8988T (cell line): ENCODE measurements around the gene MMP20.

Experiments
- DNase-seq: peaks from one replicate; pipeline ENCODE4 v3.0.0; 2011

Gene MMP20

DNA sequence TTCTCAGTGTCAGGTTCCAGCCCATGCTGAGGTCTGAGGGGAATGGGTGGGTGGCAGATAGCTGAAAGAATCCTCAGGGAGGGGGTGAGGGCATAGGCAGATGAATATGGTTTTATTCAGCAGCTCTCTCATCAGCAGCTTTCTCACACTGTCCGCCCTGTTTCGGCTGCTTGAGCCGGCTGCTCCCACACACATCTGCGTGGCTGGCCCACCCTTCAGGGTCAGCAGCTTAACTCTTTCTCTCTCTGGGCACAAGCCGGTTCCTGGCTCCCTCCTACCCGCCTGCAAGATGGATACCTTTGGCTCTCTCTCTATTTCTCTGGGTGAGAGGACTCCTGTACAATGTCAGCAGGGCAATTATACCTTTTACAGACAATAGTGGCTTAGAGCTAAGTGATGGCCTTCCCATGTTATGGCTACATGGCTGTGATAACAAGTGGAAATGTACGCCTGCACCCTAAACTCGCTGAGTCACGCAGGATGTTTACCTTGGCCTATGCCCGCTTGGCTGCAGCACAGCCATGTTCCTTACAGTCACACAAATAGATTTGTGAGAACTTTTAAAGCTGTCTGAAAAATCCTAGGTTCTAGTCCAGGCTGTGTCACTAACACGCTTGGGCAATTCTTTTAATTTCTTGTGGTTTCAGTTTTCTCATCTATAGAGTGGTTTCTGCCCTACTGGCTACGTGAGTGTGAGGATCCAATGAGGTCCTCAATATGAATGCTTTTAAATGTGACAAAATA, 4.1 kb downstream of the MMP20 start:
- no peak for DNase-seq

DNA sequence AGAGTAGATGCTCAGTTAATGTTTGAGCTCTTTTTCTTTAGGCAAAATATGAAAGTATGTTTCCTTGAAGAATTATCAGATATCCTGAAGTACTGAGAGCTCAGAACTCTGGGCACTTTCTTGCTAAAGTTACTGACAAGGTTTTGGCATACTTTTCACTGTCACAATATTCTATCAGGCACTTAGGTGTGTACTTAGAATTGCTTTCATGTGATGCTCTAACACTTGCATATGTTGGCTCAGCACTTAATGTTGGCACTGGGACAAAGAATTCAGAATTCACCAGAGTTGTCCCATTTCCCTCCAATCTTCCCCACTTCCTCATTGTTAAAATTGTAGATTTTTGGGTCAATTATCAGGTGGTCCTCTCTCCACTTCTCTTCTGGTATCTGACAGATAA, 5.0 kb downstream of the MMP20 start:
- DNase-seq: no peak

DNA sequence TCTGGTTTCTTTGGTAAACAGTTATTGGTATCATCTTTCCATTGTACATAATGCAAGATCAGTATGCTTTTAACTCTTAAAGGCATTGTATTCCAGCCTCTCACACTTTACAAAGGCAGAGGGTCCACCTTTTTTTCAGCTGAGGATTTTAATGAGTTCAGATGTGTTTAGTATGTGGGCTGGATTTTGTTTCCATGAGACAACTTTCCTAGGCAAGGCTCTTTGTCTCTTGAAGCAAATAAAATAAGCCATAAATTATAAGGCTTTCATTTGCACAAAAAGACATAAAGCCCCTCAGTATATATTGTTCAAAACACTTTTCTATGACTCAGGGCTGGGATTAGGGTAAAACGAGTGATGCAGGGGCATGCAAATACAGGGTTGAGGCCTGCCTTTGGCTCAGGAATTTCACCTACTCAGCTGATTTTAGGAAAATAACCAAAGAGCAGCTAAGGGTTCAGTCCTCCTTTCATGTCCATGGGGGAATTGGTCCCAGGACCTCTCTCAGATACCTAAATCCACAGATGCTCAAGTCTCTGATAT, 7.6 kb downstream of the MMP20 start:
- no peak for DNase-seq

DNA sequence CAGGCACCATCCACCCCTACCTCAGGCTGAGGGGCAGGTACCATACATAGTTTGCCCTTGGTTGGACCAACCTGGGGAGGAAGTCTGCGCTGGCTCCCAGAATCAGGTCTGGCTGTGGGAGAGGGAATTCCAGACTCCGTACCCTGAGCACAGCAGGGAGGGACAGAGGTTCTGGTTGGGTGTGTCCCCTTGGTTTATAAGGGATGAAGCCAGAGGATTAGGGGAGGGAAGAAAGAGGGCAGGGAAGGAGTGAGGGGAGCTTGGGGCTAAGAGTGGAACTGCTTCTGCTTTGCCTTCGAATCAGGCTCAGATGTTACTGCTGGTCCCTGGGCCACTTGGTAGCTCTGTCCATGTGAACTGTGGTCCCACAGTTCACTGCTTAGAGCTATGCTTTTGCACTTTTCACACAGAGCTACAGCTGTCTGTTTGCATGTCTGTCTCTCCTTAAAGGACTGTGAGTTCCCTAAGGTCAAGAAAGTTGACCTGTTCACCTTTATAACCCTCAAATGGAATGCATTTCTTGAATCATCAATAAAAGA, 9.2 kb downstream of the MMP20 start:
- no peak for DNase-seq

DNA sequence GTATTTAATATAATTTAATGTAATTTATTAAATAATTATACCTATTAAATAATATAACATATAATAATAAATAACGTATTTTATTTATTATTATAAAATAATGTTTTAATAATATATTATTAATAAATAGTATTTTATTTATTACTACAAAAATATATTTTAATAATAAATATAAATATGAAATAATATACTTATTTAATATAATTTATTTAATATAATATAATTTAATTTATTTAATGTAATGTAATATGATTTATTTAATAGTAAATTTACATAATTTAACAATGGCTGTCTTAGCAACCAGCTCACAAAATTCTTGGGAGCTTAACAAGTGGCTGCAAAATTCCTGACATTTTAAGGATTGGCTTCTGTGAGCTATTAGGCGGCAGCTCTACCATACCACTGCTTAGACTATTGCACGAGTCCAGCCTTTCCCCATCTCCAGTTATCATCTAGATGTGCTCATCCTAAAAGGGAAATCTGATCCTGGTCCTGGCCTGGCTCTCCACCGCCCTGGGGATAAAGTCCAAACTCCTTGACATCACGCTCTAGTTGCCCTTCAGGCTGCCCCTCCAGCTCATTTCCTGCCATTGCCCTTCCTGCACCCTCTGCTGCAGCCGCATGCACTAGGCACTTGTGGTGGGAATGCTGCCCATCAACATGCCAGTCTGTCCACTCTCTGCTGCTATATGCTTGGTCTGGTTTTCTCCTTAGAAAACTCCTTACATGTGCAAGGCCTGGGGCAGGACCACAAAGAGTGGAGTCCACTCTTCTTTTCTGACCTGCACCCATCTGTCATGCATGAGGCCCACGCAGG, 9.8 kb downstream of the MMP20 start:
- no peak for DNase-seq

DNA sequence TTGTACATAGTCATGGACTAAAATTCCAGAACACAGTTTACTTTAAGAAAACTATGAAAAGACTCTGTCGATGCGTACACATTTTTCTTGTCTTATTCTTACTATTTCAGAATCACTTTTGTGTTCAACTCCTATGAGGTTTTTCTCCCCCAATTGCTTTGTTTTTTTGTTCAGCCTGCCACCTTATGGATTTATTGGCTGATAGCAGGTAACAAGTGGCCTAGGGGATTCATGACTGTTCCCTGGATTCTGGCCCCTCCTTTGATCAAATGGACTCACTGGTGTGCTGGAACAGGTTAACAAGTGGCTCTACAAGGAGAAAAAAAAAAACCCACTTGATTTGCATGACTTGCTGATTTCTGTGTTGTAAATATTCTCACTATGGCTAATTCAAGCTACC, 10.6 kb downstream of the MMP20 start:
- no peak for DNase-seq

DNA sequence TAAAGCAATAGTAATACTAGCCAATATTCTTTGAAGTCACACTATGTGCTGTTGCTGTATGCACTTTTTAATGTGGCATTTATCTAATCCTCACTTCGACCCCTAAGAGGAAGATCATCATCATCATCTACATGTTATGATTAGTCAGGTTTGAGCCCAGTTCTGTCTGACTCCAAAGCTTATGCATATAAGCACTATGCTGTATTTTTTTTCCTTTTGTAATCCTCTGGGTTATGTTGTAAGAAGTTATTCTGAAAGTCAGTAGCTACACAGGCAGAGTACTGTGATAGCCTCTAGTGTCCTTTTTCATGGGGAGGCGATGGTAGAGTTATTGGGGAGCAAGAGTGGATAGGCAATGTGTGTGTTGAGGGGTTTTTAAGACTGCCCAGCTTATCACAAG, 11.1 kb downstream of the MMP20 start:
- DNase-seq: no peak

DNA sequence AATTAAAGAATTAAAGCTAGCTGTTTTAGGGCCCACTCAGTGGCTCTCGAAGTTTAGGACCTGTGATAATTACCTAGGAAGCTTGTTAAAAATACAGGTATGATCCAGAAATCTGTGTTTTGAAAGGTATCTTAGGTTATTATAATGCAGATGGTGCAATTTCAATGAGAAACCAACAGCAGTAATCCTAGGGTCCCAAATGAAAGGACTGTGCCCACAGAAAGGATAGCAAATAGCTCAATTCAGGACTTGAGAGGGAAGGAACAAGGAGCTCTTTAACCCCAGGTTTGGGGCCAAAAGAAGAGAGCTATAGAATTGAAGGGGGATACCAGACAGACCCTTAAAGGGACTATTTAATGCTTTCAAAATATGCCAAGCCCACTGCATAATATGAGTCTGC, 11.7 kb downstream of the MMP20 start:
- DNase-seq: no peak

DNA sequence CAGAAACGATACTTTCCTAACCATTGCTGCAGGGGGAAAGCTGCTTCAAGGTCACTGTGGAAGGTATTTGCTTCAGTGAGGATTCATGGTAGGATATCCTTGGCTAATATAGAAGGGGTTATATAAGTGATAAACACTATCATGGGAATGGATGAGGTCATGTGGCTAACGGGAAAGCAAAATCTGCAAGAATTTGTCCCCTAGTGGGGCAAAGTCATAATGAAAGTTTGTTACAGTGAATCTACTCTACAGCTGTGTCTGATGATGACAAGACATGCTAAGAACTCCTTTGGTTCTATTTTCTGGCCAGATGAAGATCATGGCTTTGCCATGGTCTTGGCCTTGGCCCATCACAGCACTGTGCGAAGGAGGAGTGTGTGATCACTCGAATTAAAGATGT, 13.8 kb downstream of the MMP20 start:
- no peak for DNase-seq

DNA sequence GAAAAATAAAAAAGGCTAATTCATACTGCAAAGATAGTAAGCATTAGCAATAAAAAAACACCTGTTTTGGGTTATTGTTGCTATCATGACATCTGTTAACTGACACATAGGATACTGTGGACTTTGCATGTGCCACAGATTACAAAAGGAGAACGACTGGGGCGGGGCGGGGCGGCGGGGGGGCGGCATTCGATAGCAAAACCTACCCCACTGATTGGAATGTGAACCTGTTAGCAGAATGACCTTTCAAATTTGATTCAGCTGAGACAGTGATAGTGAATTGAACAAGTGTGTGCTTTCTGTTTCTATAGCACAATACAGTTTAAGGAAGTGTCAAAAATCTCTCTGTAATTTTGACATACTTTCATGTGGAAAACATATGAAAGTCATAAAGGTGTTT, 14.9 kb downstream of the MMP20 start:
- no peak for DNase-seq

DNA sequence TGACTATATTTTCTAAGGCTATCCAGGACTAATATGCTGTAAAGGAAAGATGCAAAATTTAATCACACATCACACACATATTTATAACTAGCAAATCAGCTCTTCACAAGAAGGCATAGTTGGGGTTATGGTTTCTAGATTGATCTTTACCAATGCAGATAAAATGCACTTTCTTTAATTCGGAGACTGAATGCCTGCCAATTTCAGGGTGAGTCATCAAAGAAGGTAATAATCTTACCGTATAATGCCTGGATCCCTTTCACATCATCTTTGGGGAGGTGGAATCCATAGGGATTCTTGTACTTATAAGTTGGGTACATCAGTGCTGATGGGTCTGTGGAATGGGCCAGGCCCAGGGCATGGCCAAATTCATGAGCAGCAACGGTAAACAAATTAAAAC, 16.4 kb downstream of the MMP20 start:
- DNase-seq: no peak

DNA sequence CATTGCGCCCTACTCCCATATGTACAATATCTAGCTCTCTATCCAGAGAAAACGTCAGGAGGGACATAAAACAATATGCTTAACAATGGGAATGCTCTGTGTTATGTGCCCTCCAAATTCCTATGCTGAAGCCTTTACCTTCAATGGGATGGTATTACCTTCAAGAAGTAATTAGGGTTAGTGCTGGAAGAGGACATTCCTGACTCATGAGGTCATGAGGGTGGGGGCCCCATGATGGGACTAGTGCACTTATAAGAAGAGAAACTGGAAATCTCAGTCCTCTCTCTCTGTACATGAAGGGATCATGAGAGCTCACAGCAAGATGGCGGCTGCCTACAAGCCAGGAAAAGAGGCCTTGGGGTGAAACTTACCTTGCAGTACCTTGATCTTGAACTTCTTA, 20.3 kb downstream of the MMP20 start:
- DNase-seq: no peak

DNA sequence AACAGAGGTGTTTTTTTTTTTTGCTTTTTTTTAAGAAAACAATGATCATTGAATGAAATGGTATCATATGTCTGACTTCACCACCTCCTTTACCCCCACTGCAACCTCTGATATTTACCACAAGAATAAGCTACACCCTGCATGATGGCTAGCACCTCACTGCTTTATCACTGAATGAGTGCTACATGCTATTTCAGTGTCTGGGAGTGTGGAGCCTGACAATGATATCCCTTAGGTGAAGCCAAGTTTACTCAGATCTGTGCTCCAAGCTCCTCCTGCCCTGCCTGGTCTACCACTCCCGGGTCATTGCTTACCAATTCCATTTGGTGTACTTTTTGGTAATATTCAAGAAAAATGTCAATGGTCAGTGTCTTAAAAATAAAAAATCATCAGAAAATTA, 21.1 kb downstream of the MMP20 start:
- no peak for DNase-seq

DNA sequence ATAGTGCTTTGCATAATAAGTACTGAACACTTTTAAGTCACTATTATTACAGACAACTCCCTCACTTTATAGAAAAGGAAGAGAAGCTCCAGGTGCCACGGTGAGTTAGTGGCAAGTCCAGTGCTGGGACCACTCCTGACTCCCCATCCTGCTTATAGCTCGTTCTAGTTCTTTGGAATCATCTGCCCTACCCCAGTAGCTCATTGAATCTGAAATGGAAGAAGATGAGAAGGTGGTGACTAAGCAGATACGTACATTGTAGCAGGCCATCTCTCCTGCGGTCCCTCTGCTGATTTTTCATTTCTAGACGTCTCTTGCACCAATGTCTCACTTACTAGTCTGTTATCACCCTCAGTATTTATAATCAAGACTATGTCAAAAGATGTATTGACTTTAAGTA, 21.6 kb downstream of the MMP20 start:
- no peak for DNase-seq

DNA sequence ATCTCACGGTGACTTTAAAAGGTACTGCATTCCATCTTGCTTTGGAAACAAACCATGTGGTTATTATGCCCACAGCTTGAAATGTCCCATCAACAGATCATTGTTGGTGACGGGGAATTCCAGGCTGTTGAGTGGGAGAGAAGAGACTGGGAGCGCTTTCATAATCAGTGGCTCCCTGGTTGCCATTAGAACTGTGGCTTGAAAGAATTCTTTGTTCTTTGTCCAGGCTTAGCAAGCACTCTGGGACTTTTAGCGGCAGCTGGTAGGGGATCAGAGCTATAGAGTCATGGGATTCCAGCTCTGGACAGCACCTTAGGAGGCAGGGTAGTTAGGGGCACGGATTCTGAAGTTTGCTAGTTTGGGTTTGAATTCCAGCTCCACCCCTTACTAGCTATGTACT, 22.0 kb downstream of the MMP20 start:
- no peak for DNase-seq

DNA sequence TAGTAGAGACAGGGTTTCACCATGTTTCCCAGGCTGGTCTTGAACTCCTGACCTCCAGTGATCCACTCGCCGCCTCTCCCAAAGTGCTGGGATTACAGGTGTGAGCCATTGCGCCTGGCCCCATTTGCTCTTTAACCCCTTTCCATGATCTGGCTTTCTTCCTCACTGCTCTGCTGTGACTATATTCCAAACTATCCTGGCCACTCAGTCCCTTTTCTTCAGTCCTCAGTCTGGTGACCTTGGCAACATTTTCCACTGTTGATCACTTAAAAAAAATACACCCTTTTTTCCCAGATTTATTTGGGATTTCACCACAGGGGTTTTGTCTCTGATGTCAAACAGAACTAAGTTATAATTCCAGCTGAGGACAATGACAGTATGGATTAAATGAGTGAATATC, 24.5 kb downstream of the MMP20 start:
- DNase-seq: no peak

DNA sequence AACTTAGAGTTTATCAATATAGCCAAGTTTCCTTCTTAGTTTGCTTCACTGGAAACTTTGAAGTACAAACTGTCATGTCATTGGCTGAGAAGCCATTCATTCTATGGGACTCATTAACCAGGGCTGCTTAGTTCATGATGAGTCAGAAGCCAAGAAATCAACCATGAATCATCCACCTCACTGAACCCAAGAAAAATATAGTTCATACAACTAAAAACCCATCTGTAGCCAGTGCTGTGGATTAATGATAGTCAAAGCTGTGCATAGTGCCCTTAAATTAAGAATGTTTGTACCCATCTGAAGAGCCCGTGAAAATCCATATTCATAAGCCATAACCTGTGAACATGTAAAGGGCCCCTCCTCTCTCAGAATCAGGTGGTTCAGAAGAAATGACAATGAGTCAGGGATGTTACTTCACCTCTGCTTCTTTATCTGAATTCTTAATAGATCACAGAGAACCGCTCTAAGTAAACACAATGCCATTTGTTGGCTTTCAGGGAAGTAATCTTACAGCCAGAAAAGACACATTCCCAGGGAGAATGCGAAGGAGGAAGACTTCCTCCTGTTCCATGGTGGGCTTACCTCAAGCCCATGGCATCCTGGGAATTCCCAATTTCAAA, 25.4 kb downstream of the MMP20 start:
- DNase-seq: no peak

DNA sequence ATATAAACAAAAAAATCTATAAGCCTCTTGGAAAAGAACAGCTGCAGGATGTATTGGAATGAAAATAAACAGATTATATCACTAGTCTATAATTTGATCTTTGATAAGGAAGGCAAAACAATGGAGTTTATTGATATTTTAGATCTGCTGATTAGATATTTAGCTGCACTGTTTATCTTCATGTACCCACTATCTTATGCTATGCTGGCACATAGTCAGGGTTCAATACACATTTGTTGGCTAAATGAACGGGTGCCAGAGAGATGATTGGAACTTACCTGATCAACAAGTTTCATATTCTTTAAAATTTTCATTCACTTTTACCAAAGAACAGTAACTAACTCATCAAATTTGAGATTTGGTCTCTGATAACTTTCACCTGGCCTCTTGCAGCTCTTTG, 26.9 kb downstream of the MMP20 start:
- no peak for DNase-seq

DNA sequence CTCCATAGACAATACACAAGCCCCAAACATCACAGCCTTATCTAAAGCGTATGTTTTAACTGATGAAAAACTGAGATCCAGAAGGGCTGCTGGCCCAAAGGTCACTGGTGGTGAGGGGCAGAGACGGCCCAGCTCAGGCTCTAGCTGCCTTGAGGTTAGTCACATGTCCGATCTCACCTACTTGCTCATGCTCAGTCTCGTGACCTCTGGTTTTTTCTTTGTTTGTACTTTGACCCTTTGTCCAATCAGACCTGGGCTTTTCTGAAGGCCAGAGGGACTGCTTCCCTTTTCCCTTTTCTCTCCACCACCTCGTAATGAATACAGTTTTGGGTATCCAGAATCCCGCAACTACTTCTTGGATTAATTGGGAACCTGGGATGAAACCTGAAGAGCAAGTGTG, 28.6 kb downstream of the MMP20 start:
- no peak for DNase-seq

DNA sequence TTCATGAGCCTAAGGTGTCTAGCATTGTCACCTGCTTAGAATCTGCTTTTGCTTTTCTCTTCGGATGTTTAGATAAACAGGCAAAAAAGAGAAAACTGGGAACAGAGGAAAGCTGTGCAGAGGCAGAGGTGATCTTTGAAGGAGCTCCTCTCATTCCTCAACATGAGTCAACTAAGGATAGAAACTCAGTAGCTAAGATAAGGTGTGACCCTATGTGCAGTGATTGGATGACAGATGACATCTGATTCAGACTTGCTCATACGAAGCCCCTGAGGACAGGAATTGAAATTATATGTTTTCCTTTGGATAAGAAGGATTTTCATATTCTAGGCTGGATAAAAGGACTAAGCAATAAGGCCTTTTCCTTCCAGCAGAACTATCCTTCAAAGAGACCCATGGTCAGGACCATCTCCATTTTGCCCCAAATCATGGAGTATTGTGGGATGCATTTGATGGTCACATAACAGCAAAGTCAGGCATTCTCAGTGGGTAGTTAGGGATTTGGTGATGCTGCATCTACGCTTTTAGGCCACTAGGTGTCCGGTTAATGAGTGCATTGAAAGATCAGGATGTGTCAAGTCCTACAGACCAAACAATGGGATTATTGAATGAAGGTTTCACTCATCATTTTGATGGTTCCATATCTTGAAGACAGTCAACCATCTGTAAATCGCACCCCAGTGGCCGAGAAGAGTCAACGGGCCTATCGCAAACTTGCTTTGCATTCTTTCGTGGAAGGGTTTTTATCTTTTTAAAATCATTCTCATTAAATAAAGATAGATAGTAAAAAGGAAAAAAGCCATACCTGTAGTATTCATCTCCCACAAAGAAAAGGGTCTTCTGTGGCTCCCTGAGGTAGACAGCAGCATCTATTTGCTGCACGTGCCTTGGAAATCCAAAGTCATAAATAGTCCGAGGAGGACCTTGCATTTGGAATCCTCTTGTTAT, 32.2 kb downstream of the MMP20 start:
- DNase-seq: no peak

DNA sequence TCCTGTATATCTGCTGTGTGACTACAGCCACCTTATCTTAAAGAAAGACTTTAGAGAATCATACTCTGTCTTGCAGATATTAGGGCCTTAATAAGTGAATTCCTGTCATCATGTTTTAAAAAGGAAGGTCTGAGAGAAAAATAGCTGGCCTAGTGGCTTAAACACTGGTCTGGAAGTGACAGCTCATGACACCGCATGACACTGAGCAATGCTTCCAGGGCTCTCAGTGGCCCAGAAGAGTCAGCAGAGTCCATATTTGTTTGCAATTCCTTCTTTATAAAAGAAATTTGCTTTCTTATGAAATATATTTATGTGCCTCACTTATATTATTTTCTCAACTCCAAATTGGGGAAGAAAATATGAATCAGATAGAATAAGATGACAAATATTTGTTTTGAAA, 33.0 kb downstream of the MMP20 start:
- DNase-seq: no peak

DNA sequence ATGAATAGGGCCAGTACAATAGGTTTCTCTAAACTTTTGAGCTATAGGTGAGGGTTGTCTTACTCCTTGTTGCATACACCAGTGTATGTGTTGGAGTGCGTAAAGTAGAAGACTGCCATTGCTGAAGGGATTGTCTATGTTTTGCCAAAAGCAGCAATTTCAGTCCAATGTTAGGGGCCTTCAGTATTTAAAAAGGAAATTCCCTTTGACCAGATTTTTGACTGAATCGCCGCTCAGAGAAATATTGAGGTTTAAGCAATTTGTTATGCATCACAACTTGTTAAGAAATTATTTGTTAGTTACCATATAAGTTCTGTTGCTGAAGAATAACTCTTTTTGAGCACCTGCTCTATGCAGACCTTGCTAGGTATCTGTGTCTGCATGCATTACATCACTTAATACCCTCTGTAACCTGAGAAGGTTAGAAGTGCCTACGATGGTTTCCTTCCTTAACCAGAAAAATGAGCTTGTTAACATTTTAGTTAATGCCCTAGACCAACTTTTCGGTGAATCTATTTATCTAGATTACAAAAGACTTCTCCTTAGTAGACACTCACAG, 33.9 kb downstream of the MMP20 start:
- DNase-seq: no peak
